Measurements from ENCODE around the gene RAP1A. TPM values are rescaled to one million over a fixed set of nuclear protein-coding genes. Genes with fewer than 3 reads are reported as not detected.

The RAP1A gene
- total RNA-seq, 1 donor from 2014 or later = 93.7 TPM

DNA sequence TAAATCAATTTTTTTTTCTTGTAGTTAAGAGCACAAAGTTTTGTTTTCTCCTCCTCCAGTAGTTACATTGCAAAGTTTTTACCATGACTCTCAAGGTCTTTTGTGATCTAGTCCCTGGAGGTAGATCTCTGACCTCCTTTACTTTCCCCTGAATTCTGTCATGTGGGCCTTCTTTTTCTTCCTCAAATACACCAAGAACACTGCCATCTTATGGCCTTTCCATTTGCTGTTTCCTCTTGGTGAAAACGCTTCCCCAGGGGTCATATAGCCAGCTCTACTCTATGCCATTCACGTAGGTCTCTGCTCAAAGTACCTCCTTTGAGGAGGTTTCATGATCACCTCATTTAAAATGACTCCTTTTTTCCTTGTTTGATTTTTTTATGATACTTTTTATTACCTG lies 138.8 kb downstream of the RAP1A start:
- DNase-seq (ENCODE audit: low read depth) = no peak

DNA sequence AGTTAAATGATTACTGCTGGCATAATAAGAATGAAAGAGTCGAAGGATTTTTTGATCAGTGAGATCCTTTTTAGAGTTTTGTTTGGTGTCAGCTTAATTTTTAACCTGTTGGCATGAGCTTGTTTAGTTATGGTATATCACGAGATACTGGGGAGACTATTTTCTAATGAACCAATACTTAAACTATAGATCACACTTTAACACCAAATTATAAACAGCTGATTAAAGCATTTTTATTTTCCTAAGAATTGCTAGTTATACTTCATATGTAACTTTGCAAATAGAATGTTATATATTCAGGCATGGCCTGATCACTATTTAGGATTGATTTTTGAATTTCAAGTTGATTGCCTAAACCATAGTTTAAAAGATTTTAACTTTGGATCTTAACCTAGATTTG lies 142.1 kb downstream of the RAP1A start:
- no peak for DNase-seq (ENCODE audit: low read depth)

DNA sequence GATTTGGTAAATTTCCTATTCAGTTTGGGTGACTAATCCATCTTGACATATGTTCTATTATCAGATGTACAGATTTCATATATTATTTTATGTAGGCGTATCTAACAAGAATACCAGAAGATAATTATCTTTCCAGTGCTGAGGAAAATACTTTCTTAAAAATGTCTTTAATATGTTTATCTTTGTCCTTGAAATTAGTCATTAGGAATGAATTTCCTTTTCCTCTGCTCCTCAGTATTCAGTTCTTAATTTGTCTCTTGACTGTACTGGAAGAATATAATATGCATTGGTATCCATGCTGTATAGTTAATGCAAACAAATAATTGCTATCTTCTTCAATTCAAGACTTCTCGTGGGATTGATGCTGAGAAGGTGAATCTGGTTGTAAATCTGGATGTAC lies 142.7 kb downstream of the RAP1A start:
- no peak for DNase-seq (ENCODE audit: low read depth)

Other genes starting within 250 kb of the RAP1A start
- gene OVGP1, start 192.1 kb upstream of the RAP1A start, total RNA-seq = 0.52 and 1.4 TPM in 2 replicates
- 86.7 and 98.5 TPM in 2 replicates for gene WDR77, start 170.5 kb upstream of the RAP1A start, total RNA-seq
- 356 and 426 TPM in 2 replicates for gene ATP5PB, start 170.3 kb upstream of the RAP1A start, total RNA-seq
- gene C1orf162, start 145.8 kb upstream of the RAP1A start, total RNA-seq = 0.20 TPM in 1 of 2 replicates, not detected in the other
- gene ADORA3, start 116.2 kb upstream of the RAP1A start, total RNA-seq = not detected in 2 replicates
- gene TMIGD3, start 116.2 kb upstream of the RAP1A start, total RNA-seq = not detected in 2 replicates
- gene INKA2, start 119.6 kb downstream of the RAP1A start, total RNA-seq = 1.0 and 4.7 TPM in 2 replicates
- gene DDX20, start 136.1 kb downstream of the RAP1A start, total RNA-seq = 20.9 and 26.7 TPM in 2 replicates